ENCODE data around the gene MTX1.

DNA sequence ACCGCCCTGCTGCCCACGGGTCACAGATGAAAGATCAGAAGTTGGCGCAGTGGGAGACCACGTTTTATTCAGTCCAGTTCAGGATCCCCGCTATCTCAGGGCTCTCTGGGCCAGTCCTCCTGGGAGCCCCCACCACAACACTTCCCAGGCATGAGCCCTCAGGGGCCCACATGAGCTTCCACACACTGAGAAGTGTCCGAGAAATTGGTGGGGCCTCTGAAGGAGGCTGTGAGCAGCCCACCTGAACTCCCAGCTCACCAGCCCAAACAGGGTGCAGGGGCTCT, 22.8 kb upstream of the MTX1 start:
- no peak for TF ChIP-seq MXI1 (IDR thresholded peaks at IDR 0.05; ENCODE audit: borderline replicate concordance, low read depth, low read length)
- TF ChIP-seq, protein P1, sequence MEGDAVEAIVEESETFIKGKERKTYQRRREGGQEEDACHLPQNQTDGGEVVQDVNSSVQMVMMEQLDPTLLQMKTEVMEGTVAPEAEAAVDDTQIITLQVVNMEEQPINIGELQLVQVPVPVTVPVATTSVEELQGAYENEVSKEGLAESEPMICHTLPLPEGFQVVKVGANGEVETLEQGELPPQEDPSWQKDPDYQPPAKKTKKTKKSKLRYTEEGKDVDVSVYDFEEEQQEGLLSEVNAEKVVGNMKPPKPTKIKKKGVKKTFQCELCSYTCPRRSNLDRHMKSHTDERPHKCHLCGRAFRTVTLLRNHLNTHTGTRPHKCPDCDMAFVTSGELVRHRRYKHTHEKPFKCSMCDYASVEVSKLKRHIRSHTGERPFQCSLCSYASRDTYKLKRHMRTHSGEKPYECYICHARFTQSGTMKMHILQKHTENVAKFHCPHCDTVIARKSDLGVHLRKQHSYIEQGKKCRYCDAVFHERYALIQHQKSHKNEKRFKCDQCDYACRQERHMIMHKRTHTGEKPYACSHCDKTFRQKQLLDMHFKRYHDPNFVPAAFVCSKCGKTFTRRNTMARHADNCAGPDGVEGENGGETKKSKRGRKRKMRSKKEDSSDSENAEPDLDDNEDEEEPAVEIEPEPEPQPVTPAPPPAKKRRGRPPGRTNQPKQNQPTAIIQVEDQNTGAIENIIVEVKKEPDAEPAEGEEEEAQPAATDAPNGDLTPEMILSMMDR (conservative IDR thresholded peaks at IDR 0.05; ENCODE audit: low read depth, low read length), result no peak
- no peak for TF ChIP-seq FOS (IDR thresholded peaks at IDR 0.05; ENCODE audit: low read depth, low read length)
- no peak for TF ChIP-seq POLR2A (IDR thresholded peaks at IDR 0.05; ENCODE audit: low read depth, low read length)
- no peak for TF ChIP-seq SMC3 (IDR thresholded peaks at IDR 0.05; ENCODE audit: low read depth, low read length)
- TF ChIP-seq USF2 (IDR thresholded peaks at IDR 0.05; ENCODE audit: low read depth, low read length), result no peak
- TF ChIP-seq, protein P2, sequence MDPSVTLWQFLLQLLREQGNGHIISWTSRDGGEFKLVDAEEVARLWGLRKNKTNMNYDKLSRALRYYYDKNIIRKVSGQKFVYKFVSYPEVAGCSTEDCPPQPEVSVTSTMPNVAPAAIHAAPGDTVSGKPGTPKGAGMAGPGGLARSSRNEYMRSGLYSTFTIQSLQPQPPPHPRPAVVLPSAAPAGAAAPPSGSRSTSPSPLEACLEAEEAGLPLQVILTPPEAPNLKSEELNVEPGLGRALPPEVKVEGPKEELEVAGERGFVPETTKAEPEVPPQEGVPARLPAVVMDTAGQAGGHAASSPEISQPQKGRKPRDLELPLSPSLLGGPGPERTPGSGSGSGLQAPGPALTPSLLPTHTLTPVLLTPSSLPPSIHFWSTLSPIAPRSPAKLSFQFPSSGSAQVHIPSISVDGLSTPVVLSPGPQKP (IDR thresholded peaks at IDR 0.05; ENCODE audit: borderline replicate concordance, low read depth, low read length), result no peak
- no peak for TF ChIP-seq BHLHE40 (IDR thresholded peaks at IDR 0.05; ENCODE audit: low read depth, low read length)
- no peak for TF ChIP-seq RAD21 (IDR thresholded peaks at IDR 0.05; ENCODE audit: low read length)
- no peak for TF ChIP-seq RFX5 (IDR thresholded peaks at IDR 0.05; ENCODE audit: low read depth, low read length)
- no peak for TF ChIP-seq MAFK (IDR thresholded peaks at IDR 0.05; ENCODE audit: low read depth, low read length)
- TF ChIP-seq CHD1 (IDR thresholded peaks at IDR 0.05; ENCODE audit: low read depth, low read length), result no peak
- no peak for TF ChIP-seq RCOR1 (IDR thresholded peaks at IDR 0.05; ENCODE audit: insufficient replicate concordance, low read length)
